PFSK-1 (cell line): Measurements from ENCODE around the gene TRIM63.

ENCODE experiments used
- FOXP2 ChIP-seq: optimal IDR thresholded peaks from 2 replicates; pipeline ENCODE3; 2011; ENCODE audit warnings: borderline replicate concordance, control low read depth, inconsistent platforms; ENCODE audit not compliant: insufficient read depth; ENCODE audit errors: extremely low read length, extremely low read depth
- POLR2AphosphoS5 ChIP-seq: IDR thresholded peaks from 2 replicates; pipeline ENCODE4 v1.6.1; 2012; ENCODE audit warnings: low read depth, mild to moderate bottlenecking, control low read depth, low read length, moderate library complexity
- REST ChIP-seq, 2 experiments: IDR thresholded peaks; 2 replicates each; pipeline versions ENCODE4 v1.6.1 to v1.8.0; 2011 to 2012; ENCODE audit warnings: low read depth in 2 of 2, low read length in 2 of 2, control low read depth in 1 of 2, inconsistent platforms in 1 of 2, mild to moderate bottlenecking in 1 of 2, moderate library complexity in 1 of 2; ENCODE audit not compliant: insufficient read depth in 1 of 2
- SIN3A ChIP-seq: IDR thresholded peaks from 2 replicates; pipeline ENCODE4 v1.6.1; 2012; ENCODE audit warnings: mild to moderate bottlenecking, low read length, moderate library complexity, borderline replicate concordance; ENCODE audit not compliant: insufficient read depth
- TAF1 ChIP-seq: IDR thresholded peaks from 2 replicates; pipeline ENCODE4 v1.6.1; 2012; ENCODE audit warnings: low read length, control low read depth, borderline replicate concordance; ENCODE audit not compliant: insufficient read depth

Gene TRIM63

GRCh38 chr1:26064553-26064952, 2.9 kb downstream of the TRIM63 start:
- TF ChIP-seq TAF1 (no peak), SIN3A (no peak), FOXP2 (no peak), POLR2AphosphoS5 (no peak), REST (IDR thresholded peaks at IDR 0.05; ENCODE audit: insufficient read depth in 1 of 2, low read depth in 2 of 2, low read length in 2 of 2) (no peak)

- TF ChIP-seq REST (IDR thresholded peaks at IDR 0.05; ENCODE audit: insufficient read depth in 1 of 2, low read depth in 2 of 2, low read length in 2 of 2): no peak
Observed at GRCh38 chr1:26060832-26061574, 6.4 kb downstream of the TRIM63 start.

- no peak for TF ChIP-seq POLR2AphosphoS5
- no peak for TF ChIP-seq TAF1
- no peak for TF ChIP-seq FOXP2
- TF ChIP-seq REST (IDR thresholded peaks at IDR 0.05; ENCODE audit: insufficient read depth in 1 of 2, low read depth in 2 of 2, low read length in 2 of 2): no peak
- no peak for TF ChIP-seq SIN3A
Observed at GRCh38 chr1:26059906-26060305, 7.5 kb downstream of the TRIM63 start.

- TF ChIP-seq SIN3A (no peak), FOXP2 (no peak), REST (IDR thresholded peaks at IDR 0.05; ENCODE audit: insufficient read depth in 1 of 2, low read depth in 2 of 2, low read length in 2 of 2) (no peak), TAF1 (no peak), POLR2AphosphoS5 (no peak)
Observed at GRCh38 chr1:26058052-26058595, 9.3 kb downstream of the TRIM63 start.

GRCh38 chr1:26057189-26057588, 10.2 kb downstream of the TRIM63 start:
- no peak for TF ChIP-seq SIN3A
- TF ChIP-seq FOXP2: no peak
- TF ChIP-seq TAF1: no peak
- TF ChIP-seq POLR2AphosphoS5: no peak
- TF ChIP-seq REST (IDR thresholded peaks at IDR 0.05; ENCODE audit: insufficient read depth in 1 of 2, low read depth in 2 of 2, low read length in 2 of 2): no peak
